COLO668 (cell line): ENCODE measurements around the gene AADACL4.
"Not testable (repeated sequence)": the region's sequence is repeated elsewhere in the genome, so short reads cannot be mapped to it uniquely, and the experiment has no call there.

ENCODE experiments used
- DNase-seq: peaks from one replicate; lab custom pipeline; 2025; ENCODE audit not compliant: unreplicated experiment; lab: John Stamatoyannopoulos, UW

Gene AADACL4

GRCh38 chr1:12657885-12658512, 14.1 kb downstream of the AADACL4 start:
- DNase-seq: not testable (repeated sequence)

DNA sequence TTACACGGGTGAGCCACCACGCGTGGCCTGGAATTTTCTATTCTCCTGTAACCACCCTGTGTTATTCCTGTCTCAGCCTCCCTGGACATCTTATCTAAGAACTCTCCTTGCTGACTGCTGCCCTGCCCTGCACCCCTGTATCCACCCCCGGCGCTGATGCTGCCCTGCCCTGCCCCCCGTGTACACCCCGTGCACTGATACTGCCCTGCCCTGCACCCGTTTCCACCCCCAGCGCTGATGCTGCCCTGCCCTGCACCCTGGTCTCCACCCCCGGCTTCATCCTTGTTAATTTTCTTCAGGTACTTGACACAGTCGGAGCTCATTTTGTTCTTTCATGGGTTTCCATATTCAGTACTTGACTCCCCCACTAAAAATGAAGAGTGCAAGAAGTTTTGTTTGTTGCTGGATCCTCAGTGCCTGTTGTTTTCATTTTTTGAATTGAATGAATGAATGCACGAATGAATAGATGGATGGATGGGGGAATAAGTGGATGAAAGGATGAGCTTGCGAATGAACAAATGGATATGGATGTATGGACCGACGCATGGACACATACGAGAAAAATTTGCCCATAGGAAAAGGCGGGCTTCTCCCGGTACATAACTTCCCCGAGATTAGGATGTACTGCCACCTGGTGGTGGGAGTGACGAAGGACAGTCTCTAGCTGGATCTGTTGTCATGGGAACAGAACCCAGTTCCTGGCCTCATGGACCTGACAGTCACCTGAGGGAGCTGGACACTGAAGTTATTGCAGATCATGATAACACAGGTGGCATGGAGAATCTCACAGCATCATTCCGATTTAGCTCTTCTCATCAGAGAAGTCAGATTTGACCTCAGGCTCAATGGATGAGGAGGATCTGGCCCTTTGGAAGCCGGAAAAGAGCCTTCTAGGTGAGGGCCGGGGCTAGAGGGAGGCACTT, 14.9 kb downstream of the AADACL4 start:
- peak; percentile 90 for DNase-seq

- no peak for DNase-seq
Measured at GRCh38 chr1:12661606-12662219, 17.8 kb downstream of the AADACL4 start.

DNA sequence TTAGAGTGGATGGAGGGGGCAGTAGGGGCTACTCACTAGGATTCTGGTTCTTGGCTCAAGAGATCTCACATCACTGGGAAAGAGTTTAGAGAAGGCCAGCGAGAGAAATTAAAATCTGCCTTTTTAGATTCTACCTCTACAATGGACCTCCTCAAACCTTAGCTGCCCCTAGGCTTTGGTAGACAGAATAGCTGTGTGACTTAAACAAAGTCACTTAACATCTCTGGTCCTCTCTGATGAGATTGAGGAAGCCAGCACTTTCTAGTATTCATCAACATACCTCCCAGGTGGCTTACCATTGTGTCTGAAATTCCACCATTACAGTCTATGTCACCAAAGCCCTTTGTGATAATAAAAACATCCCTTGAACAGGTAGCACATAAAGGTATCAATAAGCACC, 18.7 kb downstream of the AADACL4 start:
- no peak for DNase-seq

GRCh38 chr1:12665511-12665910, 21.6 kb downstream of the AADACL4 start:
- no peak for DNase-seq

DNA sequence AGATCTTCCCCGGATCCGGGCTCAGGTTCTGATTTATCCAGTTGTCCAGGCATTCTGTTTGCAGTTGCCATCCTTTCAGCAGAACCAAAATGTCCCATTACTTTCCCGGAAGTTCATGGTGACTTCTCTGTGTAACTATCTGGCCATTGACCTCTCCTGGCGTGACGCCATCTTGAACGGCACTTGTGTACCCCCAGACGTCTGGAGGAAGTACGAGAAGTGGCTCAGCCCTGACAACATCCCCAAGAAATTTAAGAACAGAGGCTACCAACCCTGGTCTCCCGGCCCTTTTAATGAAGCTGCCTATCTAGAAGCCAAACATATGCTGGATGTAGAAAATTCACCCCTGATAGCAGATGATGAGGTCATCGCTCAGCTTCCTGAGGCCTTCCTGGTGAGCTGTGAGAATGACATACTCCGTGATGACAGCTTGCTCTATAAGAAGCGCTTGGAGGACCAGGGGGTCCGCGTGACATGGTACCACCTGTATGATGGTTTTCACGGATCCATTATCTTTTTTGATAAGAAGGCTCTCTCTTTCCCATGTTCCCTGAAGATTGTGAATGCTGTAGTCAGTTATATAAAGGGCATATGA, 22.4 kb downstream of the AADACL4 start:
- no peak for DNase-seq

- peak; percentile 59 for DNase-seq
Measured at GRCh38 chr1:12669529-12670068, 25.7 kb downstream of the AADACL4 start.

GRCh38 chr1:12674358-12674757, 30.5 kb downstream of the AADACL4 start:
- DNase-seq: peak; percentile 44

GRCh38 chr1:12676122-12676521, 32.2 kb downstream of the AADACL4 start:
- DNase-seq: not testable (repeated sequence)

DNA sequence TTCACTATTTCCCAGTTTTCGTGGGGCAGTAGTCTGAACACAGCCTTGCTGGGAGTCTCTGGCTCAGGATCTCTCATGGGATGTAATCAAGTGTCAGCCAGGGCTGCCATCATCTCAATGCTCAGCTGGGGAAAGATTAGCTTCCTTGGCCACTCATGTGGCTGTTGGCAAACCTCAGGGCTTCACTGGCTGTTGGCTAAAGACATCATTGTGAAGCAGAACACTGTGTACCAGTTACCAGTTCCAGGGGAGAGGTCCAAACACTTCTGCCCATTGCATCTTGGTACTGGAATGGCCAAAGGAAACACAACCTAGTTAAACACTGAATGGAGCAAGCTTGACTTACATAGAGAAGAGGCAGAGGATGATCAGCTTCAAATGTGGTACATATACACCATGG, 33.7 kb downstream of the AADACL4 start:
- no peak for DNase-seq

GRCh38 chr1:12678350-12678749, 34.5 kb downstream of the AADACL4 start:
- DNase-seq: no peak

DNA sequence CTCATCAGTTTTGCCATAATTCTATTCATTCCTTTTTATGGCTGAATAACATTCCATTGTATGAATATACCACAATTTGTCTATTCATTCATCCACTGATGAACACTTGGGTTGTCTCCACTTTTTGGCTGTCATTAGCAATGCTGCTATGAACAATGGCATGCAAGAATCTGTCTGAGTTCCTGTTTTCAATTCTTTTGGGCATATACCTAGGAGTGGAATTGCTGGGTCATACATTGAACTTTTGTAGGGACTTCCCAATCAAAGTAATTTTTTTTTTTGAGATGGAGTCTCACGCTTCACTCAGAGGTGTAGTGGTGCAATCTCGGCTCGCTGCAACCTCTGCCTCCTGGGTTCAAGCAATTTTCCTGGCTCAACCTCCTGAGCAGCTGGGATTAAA, 34.9 kb downstream of the AADACL4 start:
- DNase-seq: no peak

DNA sequence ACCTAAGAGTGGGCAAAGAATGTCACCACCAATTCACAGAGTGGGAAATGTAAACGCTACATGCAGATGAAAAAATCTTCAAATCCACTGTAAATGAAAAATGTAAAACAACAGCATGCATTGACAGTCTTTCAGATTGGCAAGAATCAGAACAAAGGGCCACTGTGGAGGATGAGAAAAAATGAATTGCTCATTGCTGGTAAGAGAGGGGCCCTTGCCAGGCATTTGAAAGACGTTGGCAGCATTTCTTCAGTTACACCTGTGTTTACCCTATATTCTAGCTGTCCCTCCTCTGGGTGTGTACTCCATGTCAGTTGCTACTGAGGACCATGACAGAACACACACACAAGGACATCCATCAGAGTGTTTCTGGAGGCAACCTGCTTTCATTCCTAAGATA, 46.3 kb downstream of the AADACL4 start:
- no peak for DNase-seq

GRCh38 chr1:12692967-12693782, 49.3 kb downstream of the AADACL4 start:
- DNase-seq: no peak

DNA sequence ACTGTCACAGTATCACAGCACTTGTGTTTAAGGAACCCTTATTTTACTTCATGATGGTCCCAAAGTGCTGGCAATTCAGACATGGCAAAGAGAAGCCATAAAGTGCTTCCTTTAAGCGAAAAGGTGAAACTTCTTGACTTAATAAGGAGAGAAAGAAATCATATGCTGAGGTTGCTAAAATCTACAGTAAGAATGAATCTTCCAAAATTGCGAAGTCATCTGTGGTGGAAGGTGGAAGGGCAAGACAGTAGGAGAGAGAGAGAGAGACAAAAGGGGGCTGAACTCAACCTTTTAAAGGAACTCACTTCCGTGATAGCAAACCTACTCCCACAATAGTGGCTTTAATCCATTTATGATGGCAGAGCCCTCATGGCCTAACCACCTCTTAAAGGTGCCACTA, 52.8 kb downstream of the AADACL4 start:
- no peak for DNase-seq

DNA sequence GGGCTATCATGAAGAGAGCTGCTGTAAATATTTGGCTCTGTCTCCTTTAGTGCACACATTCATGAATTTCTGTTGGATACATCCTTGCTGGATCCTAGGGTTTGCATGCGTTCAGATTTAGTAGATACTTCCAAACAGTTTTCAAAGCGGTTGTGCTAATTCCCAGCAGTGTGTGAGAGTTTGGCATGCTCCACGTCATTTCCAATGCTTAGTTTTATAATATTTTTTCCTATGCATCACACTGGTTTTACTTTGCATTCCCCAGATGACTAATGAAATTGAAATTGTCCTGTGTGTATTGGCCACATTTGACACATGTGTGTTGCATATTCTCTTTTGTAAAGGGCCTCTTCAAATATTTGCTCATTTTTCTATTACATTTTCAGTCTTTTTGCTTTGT, 53.5 kb downstream of the AADACL4 start:
- DNase-seq: no peak

DNA sequence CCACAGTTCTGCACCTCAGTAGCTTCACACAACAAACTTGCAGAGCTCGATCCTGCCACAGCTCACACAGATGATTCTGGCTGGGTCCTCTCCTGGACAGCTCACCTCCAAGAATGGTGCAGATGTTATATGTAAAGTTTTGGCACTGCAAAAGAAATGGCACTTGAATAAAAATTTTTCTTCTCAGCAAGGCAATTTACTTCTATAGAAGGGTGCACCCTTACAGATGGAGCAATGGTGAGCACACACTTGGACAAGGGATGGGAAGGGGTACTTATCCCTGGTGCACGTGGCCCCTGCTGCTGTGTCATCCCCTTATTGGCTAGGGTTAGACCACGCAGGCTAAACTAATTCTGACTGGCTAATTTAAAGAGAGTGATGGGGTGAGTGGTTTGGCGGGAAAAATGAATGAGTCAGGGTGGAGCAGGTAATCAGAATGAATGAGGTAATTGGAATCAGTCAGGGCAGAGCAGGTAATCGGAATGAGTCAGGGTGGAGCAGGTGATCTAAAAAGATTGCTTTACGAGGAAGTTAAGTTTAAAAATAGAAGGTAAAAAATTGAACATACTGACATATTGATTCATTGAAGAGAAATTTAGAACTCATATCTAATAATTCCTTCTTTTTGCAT, 60.1 kb downstream of the AADACL4 start:
- DNase-seq: no peak

DNA sequence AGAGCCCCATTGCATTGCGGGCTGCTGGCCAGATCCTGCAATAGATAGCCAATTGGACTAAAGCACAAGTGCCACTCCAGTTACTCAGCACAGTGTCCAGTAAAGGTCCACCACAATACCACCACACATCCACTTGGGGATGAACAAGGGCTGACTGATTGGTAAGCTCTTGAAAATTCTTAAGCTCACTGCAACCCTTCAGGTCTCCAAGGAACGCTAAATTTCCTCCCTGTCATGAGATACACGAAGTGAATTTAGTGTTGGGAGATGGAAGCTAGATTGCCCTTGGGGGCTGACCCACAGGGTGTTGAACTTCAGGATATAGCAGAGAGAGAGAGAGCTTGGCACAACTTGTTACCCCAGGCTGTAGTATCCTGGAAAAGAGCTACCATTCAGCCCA, 62.2 kb downstream of the AADACL4 start:
- DNase-seq: no peak

GRCh38 chr1:12708396-12709090, 64.7 kb downstream of the AADACL4 start:
- no peak for DNase-seq
